Colonic mucosa (tissue), 4 donors: ENCODE data around the gene HAUS2. TPM values are rescaled to one million over a fixed set of nuclear protein-coding genes. Genes with fewer than 3 reads are reported as not detected.

Source experiments
- DNase-seq: peaks from one replicate; pipeline ENCODE4 v3.0.0-alpha.2; 2020
- H3K27ac ChIP-seq: fragments of 200-600 bp; one replicate; pipeline ENCODE4 v1.8.0; 2021
- H3K27me3 ChIP-seq: fragments of 200-600 bp; one replicate; pipeline ENCODE4 v1.8.0; 2021
- H3K36me3 ChIP-seq: fragments of 200-600 bp; one replicate; pipeline ENCODE4 v1.8.0; 2021
- H3K4me1 ChIP-seq: fragments of 200-600 bp; one replicate; pipeline ENCODE4 v1.8.0; 2021; ENCODE audit warnings: mild to moderate bottlenecking
- H3K4me3 ChIP-seq: fragments of 200-600 bp; one replicate; pipeline ENCODE4 v1.8.0; 2021
- H3K9ac ChIP-seq, 2 donors: one replicate each; pipeline ENCODE4 v1.7.0; 2013; ENCODE audit warnings: control low read depth in 2 of 2, low read depth in 2 of 2, low read length in 2 of 2
- H3K9me3 ChIP-seq: fragments of 200-600 bp; one replicate; pipeline ENCODE4 v1.8.0; 2021
- intact Hi-C: fragments of 100-400 bp; cut with DNase I; formaldehyde crosslinking; loops from one replicate; pipeline ENCODE4 v1.14.1; 2022
- total RNA-seq, 2 donors: library from RNA; stranded (reverse); fragmentation: NEBNext Ultra II Directional in 1 of 2; extraction: Animal tissue kit (Norgen Biotek cat#: 25700) in 1 of 2; gene quantifications; one replicate each; pipeline ENCODE4 v1.2.1, GENCODE V29; 2021
- TF ChIP-seq, protein P1 (sequence below): fragments of 200-600 bp; IDR thresholded peaks from one replicate; pipeline ENCODE4 v1.8.0; 2022; ENCODE audit warnings: antibody characterized with exemption, mild to moderate bottlenecking
- donor health status: healthy.
- donor health status: DM: no; HTN: no; CAD: no.
- donor health status: DM: no; HTN: no; CAD: no.

Gene HAUS2
- total RNA-seq, 2 donors from 2014 or later: 16.0 to 21.3 TPM

GRCh38 chr15:42507514-42507913 lies 41.1 kb upstream of the HAUS2 start:
- Histone ChIP-seq H3K9ac (no peak overlapping the region), H3K27ac (no peak overlapping the region), H3K27me3 (no peaks in the 10 kb centered on the region), H3K4me3 (no peak overlapping the region), H3K9me3 (no peaks in the 10 kb centered on the region), H3K36me3 (no peaks in the 10 kb centered on the region), H3K4me1 (no peaks in the 10 kb centered on the region)
- intact Hi-C loops: no loop called here
- DNase-seq: no peak
- TF ChIP-seq, protein P1, sequence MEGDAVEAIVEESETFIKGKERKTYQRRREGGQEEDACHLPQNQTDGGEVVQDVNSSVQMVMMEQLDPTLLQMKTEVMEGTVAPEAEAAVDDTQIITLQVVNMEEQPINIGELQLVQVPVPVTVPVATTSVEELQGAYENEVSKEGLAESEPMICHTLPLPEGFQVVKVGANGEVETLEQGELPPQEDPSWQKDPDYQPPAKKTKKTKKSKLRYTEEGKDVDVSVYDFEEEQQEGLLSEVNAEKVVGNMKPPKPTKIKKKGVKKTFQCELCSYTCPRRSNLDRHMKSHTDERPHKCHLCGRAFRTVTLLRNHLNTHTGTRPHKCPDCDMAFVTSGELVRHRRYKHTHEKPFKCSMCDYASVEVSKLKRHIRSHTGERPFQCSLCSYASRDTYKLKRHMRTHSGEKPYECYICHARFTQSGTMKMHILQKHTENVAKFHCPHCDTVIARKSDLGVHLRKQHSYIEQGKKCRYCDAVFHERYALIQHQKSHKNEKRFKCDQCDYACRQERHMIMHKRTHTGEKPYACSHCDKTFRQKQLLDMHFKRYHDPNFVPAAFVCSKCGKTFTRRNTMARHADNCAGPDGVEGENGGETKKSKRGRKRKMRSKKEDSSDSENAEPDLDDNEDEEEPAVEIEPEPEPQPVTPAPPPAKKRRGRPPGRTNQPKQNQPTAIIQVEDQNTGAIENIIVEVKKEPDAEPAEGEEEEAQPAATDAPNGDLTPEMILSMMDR: no peak

DNA sequence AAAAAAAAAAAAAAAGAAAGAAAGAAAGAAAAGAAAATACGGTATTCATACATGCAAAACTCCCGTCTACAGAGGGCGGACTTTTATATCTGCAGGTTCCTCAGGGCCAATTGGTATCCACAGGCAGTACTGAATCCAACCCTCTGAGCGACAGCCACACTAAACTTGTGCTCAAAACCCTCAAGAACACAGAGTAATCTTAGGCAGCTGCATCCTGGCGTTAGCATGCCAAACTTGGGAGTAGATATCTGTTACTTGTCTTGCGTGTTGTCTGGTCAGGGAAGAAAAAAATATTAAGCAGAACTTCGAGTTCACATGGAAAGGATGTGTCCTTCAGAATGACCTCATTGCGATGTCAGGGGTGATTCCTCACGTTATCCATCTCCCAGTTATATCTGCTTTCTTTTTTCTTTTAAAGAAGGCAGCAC lies 40.4 kb upstream of the HAUS2 start:
- H3K4me1 ChIP-seq: no peaks in the 10 kb centered on the region
- intact Hi-C loops: no loop called here
- H3K4me3 ChIP-seq: no peak overlapping the region
- no peaks in the 10 kb centered on the region for H3K9me3 ChIP-seq
- TF ChIP-seq, protein P1: no peak
- DNase-seq: no peak
- no peak overlapping the region for H3K9ac ChIP-seq
- no peak overlapping the region for H3K27ac ChIP-seq
- H3K36me3 ChIP-seq: no peaks in the 10 kb centered on the region
- H3K27me3 ChIP-seq: no peaks in the 10 kb centered on the region

DNA sequence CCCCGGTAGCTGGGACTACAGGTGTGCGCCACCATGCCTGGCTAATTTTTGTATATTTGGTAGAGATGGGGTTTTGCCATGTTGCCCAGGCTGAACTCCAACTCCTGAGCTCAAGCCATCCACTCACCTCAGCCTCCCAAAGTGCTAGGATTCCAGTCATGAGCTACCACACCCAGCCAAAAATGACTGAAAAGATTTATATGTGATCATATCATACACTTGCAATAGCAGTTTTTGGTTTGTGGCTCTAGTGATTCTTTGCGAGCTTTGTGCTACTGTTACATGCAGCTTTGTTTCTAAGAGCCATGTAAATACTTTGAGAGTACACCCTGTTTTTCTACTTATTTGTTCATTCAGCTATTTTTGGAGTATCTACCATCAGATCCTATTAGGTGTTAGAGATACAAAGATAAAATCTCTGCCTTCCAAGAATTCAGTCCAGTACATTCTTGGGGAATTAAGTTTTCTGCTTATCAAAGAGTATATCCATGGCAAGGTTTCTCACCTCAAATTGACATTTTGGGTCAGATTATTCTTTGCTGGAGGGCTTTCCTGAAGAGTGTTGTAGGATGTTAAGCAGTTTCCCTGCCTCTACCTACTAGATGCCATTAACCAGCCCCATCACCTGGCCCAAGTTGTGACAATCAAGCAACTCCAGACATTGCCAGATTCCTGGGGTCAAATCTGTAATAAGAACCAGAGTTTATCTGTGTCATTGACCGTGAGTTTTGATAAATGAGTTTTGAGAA lies 38.2 kb upstream of the HAUS2 start:
- Histone ChIP-seq H3K9ac (no peak overlapping the region), H3K36me3 (no peaks in the 10 kb centered on the region), H3K27me3 (no peaks in the 10 kb centered on the region), H3K27ac (no peak overlapping the region), H3K4me1 (no peaks in the 10 kb centered on the region), H3K4me3 (no peak overlapping the region), H3K9me3 (no peaks in the 10 kb centered on the region)
- intact Hi-C loops: no loop called here
- TF ChIP-seq, protein P1: no peak
- no peak for DNase-seq

- Histone ChIP-seq H3K27ac (no peak overlapping the region), H3K36me3 (no peaks in the 10 kb centered on the region), H3K9ac (no peak overlapping the region), H3K27me3 (no peaks in the 10 kb centered on the region), H3K9me3 (no peaks in the 10 kb centered on the region), H3K4me1 (no peaks in the 10 kb centered on the region), H3K4me3 (no peak overlapping the region)
- TF ChIP-seq, protein P1: no peak
- intact Hi-C loops: no loop called here
- DNase-seq: no peak
Observed at GRCh38 chr15:42511007-42511391, 37.6 kb upstream of the HAUS2 start.

DNA sequence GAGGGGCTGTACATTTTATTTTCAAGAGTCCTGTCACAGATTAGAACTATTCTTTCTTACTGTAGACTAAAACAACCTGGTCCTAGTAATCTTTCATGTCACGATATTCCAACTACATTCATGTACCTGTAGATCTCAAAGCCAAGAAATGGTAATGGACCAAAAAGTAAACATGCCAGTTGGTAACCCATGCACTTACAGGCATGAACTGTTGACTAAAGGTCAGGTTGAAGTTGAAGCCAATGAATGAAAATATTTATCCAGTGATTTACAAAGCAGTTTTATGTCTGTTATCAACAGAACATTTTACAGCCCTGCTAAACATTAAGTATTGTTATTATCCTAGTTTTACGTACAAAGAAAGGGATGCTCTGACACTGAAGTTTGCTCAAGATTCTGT lies 25.3 kb upstream of the HAUS2 start:
- peaks cover 5% of the 10 kb centered on the region for H3K36me3 ChIP-seq
- TF ChIP-seq, protein P1: no peak
- intact Hi-C loops: no loop called here
- no peaks in the 10 kb centered on the region for H3K9me3 ChIP-seq
- H3K27me3 ChIP-seq: no peaks in the 10 kb centered on the region
- DNase-seq: no peak
- H3K4me1 ChIP-seq: no peaks in the 10 kb centered on the region
- H3K27ac ChIP-seq: no peak overlapping the region
- no peak overlapping the region for H3K4me3 ChIP-seq
- no peak overlapping the region for H3K9ac ChIP-seq
